Gastrocnemius medialis (tissue), 4 donors: ENCODE measurements around the gene WDSUB1. TPM values are rescaled to one million over a fixed set of nuclear protein-coding genes. Genes with fewer than 3 reads are reported as not detected.

Experiments used
- ATAC-seq, 2 donors: fragments of 150-250 bp; one replicate each; pipeline ENCODE4 v1.9.1; 2016
- DNase-seq, 2 donors: peaks; one replicate each; pipeline ENCODE4 v3.0.0-alpha.2; 2019
- H3K27ac ChIP-seq, 4 donors: fragments of 200-600 bp; sonication (generic); 1 replicate in 1 of 4; 2 replicates in 3 of 4; pipeline ENCODE4 v1.5.1; 2016 to 2018; ENCODE audit warnings: mild to moderate bottlenecking in 2 of 4, moderate library complexity in 1 of 4
- H3K27me3 ChIP-seq, 3 donors: fragments of 200-600 bp; sonication (generic) in 2 of 3; 1 replicate in 1 of 3; 2 replicates in 2 of 3; pipeline versions ENCODE4 v1.5.1 to v1.6.0; 2016 to 2019; ENCODE audit warnings: mild to moderate bottlenecking in 1 of 3, moderate library complexity in 1 of 3
- H3K36me3 ChIP-seq, 2 donors: fragments of 200-600 bp; sonication (generic) in 1 of 2; one replicate each; pipeline ENCODE4 v1.5.1; 2017 to 2018
- H3K4me1 ChIP-seq, 2 donors: fragments of 200-600 bp; sonication (generic) in 1 of 2; one replicate each; pipeline ENCODE4 v1.5.1; 2016 to 2017; ENCODE audit warnings: mild to moderate bottlenecking in 2 of 2
- H3K4me3 ChIP-seq, 4 donors: fragments of 200-600 bp; sonication (generic) in 3 of 4; 1 replicate in 1 of 4; 2 replicates in 3 of 4; pipeline ENCODE4 v1.5.1; 2016 to 2019; ENCODE audit warnings: mild to moderate bottlenecking in 2 of 4
- H3K9me3 ChIP-seq, 3 donors: fragments of 200-600 bp; sonication (generic) in 2 of 3; 1 replicate in 1 of 3; 2 replicates in 2 of 3; pipeline ENCODE4 v1.5.1; 2016 to 2019
- CTCF ChIP-seq, 5 experiments: fragments of 450-650 bp in 3 of 5; fragments of 200-600 bp in 2 of 5; sonication (generic) in 2 of 5; IDR thresholded peaks in 4 of 5; conservative IDR thresholded peaks in 1 of 5; 1 replicate in 4 of 5; 2 replicates in 1 of 5; pipeline ENCODE4 v1.5.1; 2016 to 2019; ENCODE audit warnings: antibody characterized with exemption in 5 of 5, mild to moderate bottlenecking in 3 of 5, moderate library complexity in 3 of 5
- POLR2A ChIP-seq, 2 donors: fragments of 450-650 bp; IDR thresholded peaks; one replicate each; pipeline ENCODE4 v1.6.1; 2017; ENCODE audit warnings: antibody characterized with exemption in 2 of 2, mild to moderate bottlenecking in 2 of 2, moderate library complexity in 2 of 2
- in situ Hi-C, 4 donors: fragments of 200-750 bp; cut with MboI; loops; one replicate each; pipeline versions ENCODE4 v1.15.0 to v1.8.0; 2017; ENCODE audit warnings: low sequenced_read_pairs in 4 of 4
- intact Hi-C: fragments of 100-400 bp; cut with DNase I; formaldehyde crosslinking; loops from one replicate; pipeline ENCODE4 v1.15.1; 2023; ENCODE audit warnings: low total_unique reads
- total RNA-seq, 4 donors: library from RNA; depleted of rRNA; stranded (reverse); fragments of >200 nt; gene quantifications; one replicate each; pipeline versions ENCODE4 v1.1.0 to v1.2.3, GENCODE V29; 2016

WDSUB1 gene
- total RNA-seq, 4 donors from 2014 or later, result 1.4 to 3.1 (median 2.5) TPM

DNA sequence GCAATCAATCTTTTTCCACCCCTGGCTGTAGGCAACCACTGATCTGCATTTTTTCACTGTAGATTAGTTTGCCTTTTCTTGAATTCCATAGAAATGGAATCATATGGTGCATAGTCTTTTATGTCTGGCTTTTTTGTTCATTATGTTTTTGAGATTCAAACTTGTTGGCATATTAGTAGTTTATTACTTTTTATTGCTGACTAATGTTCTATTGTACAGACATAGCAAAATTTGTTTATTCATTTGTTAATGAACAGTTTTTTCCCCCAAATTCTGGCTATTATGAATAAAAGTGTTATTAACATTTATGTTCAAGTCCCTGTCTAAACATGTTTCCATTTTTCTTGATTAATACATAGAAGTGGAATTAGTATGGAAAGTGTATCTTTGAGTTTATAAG, 21.4 kb upstream of the WDSUB1 start:
- H3K4me3 ChIP-seq, result no peak overlapping the region
- TF ChIP-seq POLR2A (IDR thresholded peaks at IDR 0.05) (no peak), CTCF (IDR thresholded peaks at IDR 0.05 in 4 of 5, conservative IDR thresholded peaks at IDR 0.05 in 1 of 5) (no peak)
- DNase-seq (no peak), ATAC-seq (no peak)
- H3K4me1 ChIP-seq, result no peaks in the 10 kb centered on the region
- no peaks in the 10 kb centered on the region for H3K36me3 ChIP-seq
- no peaks in the 10 kb centered on the region for H3K9me3 ChIP-seq
- H3K27ac ChIP-seq, result no peak overlapping the region
- in situ Hi-C loops (no loop called here), intact Hi-C loops (no loop called here)
- no peaks in the 10 kb centered on the region for H3K27me3 ChIP-seq

DNA sequence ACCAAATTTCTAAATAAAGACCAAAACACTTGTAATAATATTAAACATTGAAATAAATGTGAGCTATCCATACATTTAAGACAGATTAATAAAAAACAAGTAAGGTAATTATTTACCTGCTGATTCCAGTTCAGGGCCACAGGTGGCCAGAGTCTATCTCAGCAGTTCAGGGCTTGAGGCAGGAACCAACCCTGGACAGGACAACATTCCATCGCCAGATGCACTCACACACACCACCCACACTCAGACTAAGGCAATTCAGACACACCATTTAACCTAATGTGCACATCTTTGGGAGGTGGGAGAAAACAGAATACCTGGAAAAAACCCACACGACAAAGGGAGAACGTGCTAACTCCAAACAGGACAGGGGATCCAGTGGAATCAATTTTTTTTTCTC, 14.1 kb upstream of the WDSUB1 start:
- in situ Hi-C loops, result no loop called here
- no peak for ATAC-seq

GRCh38 chr2:159298967-159299366, 12.5 kb upstream of the WDSUB1 start:
- Histone ChIP-seq H3K27ac (no peak overlapping the region), H3K36me3 (no peaks in the 10 kb centered on the region), H3K4me3 (no peak overlapping the region), H3K4me1 (no peaks in the 10 kb centered on the region), H3K9me3 (no peaks in the 10 kb centered on the region), H3K27me3 (no peaks in the 10 kb centered on the region)
- no peak for DNase-seq
- no peak for TF ChIP-seq POLR2A (IDR thresholded peaks at IDR 0.05)
- TF ChIP-seq CTCF (IDR thresholded peaks at IDR 0.05 in 4 of 5, conservative IDR thresholded peaks at IDR 0.05 in 1 of 5), result no peak
- no peak for ATAC-seq
- in situ Hi-C loops (no loop called here), intact Hi-C loops (no loop called here)

More for the DNA sequence above, 14.1 kb upstream of the WDSUB1 start:
- Histone ChIP-seq H3K4me3 (no peak overlapping the region), H3K9me3 (no peaks in the 10 kb centered on the region), H3K27ac (no peak overlapping the region), H3K4me1 (no peaks in the 10 kb centered on the region), H3K36me3 (no peaks in the 10 kb centered on the region), H3K27me3 (no peaks in the 10 kb centered on the region)
- intact Hi-C loops, result no loop called here
- TF ChIP-seq CTCF (IDR thresholded peaks at IDR 0.05 in 4 of 5, conservative IDR thresholded peaks at IDR 0.05 in 1 of 5), result no peak
- no peak for TF ChIP-seq POLR2A (IDR thresholded peaks at IDR 0.05)
- DNase-seq, result no peak

- Histone ChIP-seq H3K27me3 (no peaks in the 10 kb centered on the region), H3K27ac (no peak overlapping the region), H3K4me1 (no peaks in the 10 kb centered on the region), H3K4me3 (no peak overlapping the region), H3K36me3 (no peaks in the 10 kb centered on the region), H3K9me3 (no peaks in the 10 kb centered on the region)
- TF ChIP-seq CTCF (IDR thresholded peaks at IDR 0.05 in 4 of 5, conservative IDR thresholded peaks at IDR 0.05 in 1 of 5) (no peak), POLR2A (IDR thresholded peaks at IDR 0.05) (no peak)
- in situ Hi-C loops, result no loop called here
- DNase-seq (no peak), ATAC-seq (no peak)
- intact Hi-C loops, result no loop called here
These were observed 10.7 kb upstream of the WDSUB1 start for GRCh38 chr2:159297042-159297707.

DNA sequence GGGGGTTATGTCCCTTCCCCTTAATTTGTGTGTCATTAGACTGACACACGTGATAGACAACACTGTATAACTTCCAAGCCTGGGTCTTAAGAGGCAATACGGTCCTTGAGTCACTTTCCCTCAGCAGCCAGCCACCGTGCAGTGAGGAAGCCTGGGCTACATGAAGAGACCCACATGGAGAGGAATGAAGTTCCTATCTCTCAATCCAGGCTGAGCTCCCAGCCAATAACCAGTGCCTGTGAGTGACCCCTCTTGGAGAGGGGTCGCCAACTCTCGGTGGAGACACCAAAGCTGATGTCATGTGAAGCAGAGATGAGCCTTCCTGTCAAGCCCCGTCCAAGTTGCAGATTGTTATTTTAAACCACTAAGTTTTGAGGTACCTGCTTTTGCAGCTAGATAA, 5.7 kb upstream of the WDSUB1 start:
- in situ Hi-C loops (no loop called here), intact Hi-C loops (no loop called here)
- ATAC-seq, result no peak
- no peak overlapping the region for H3K27ac ChIP-seq
- no peaks in the 10 kb centered on the region for H3K27me3 ChIP-seq
- no peaks in the 10 kb centered on the region for H3K36me3 ChIP-seq
- H3K9me3 ChIP-seq, result no peaks in the 10 kb centered on the region
- TF ChIP-seq POLR2A (IDR thresholded peaks at IDR 0.05) (no peak), CTCF (IDR thresholded peaks at IDR 0.05 in 4 of 5, conservative IDR thresholded peaks at IDR 0.05 in 1 of 5) (no peak)
- no peak for DNase-seq
- H3K4me3 ChIP-seq, result no peak overlapping the region
- H3K4me1 ChIP-seq, result peaks cover 4 to 6% of the 10 kb centered on the region in 2 donors
